ENCODE data around the gene PARVA. TPM values are rescaled to one million over a fixed set of nuclear protein-coding genes. Genes with fewer than 3 reads are reported as not detected.

The PARVA gene
- total and polyA plus RNA-seq, 9 of the 15 experiments (the other 6 are each of a cell fraction or from before 2014, with no cell fraction given): 0.11 TPM; not detected in 8

GRCh38 chr11:12404436-12404835 lies 27.1 kb downstream of the PARVA start:
- FAIRE-seq (no peak), ATAC-seq (no peak), DNase-seq (ENCODE audit: extremely low read depth in 1 of 4, low spot score in 3 of 4) (no peak)
- no peaks in the 10 kb centered on the region for H3K9me3 ChIP-seq (replicated peaks; ENCODE audit: control insufficient read depth, insufficient read depth, low read depth, low read length)
- intact Hi-C loops (cut with micrococcal nuclease): loop anchor here (10.0 kb wide), 1 partner anchor 50 kb away; no protein-coding TSS in a partner anchor
- H3K36me3 ChIP-seq (ENCODE audit: control insufficient read depth, insufficient read depth, low read length): no peaks in the 10 kb centered on the region
- no peak overlapping the region for H3K4me3 ChIP-seq
- H3K4me1 ChIP-seq (replicated peaks in 1 of 2; ENCODE audit: control insufficient read depth in 2 of 2, insufficient read depth in 2 of 2, low read length in 2 of 2): no peaks in the 10 kb centered on the region
- no peak overlapping the region for H2AFZ ChIP-seq (ENCODE audit: low read depth, low read length)
- H3K79me2 ChIP-seq (ENCODE audit: control insufficient read depth, insufficient read depth, low read length): no peaks in the 10 kb centered on the region
- TF ChIP-seq PTRF (tag; IDR thresholded peaks at IDR 0.05) (no peak), LARP7 (IDR thresholded peaks at IDR 0.05) (no peak), CCAR2 (IDR thresholded peaks at IDR 0.05; ENCODE audit: low read depth, low read length) (no peak), CBFA2T3 (IDR thresholded peaks at IDR 0.05) (no peak)
- in situ Hi-C loops (cut with MboI): no loop called here
- 0% methylated on average over 3 of the region's 3 CpGs for WGBS (ENCODE audit: insufficient coverage, low coverage, missing lambda C conversion rate)
- H4K20me1 ChIP-seq (replicated peaks; ENCODE audit: control insufficient read depth, insufficient read depth, low read length): no peaks in the 10 kb centered on the region; the same call in 1 of the 2 replicates
- H3K4me2 ChIP-seq (ENCODE audit: insufficient read depth, low read length): no peak overlapping the region
- ChIA-PET CTCF (ENCODE audit: low intra/inter-chr PET ratio) (interaction anchor here (0.7 kb wide), 1 partner anchor 835 kb away, joined by 3 read pairs; no protein-coding TSS in a partner anchor), POLR2A (interaction anchor here (0.6 kb wide), 1 partner anchor 29 kb away, joined by 3 read pairs; no protein-coding TSS in a partner anchor)
- no peak overlapping the region for H3K9ac ChIP-seq (ENCODE audit: insufficient read depth in 1 of 2, low read depth in 2 of 2, low read length in 2 of 2)
- H3K27ac ChIP-seq (ENCODE audit: extremely low read depth, low read depth, low read length): no peak overlapping the region
- no TSS peak for BruUV-seq (replicated peaks)
- peaks cover 4 to 23% of the 10 kb centered on the region in 2 experiments; a peak in 4 of 5 replicates for H3K27me3 ChIP-seq (ENCODE audit: control insufficient read depth in 2 of 2, insufficient read depth in 2 of 2, low read length in 2 of 2)
- no peaks in the 10 kb centered on the region for H3K9me1 ChIP-seq (ENCODE audit: control insufficient read depth, insufficient read depth, low read length)

GRCh38 chr11:12408156-12408770 lies 30.9 kb downstream of the PARVA start:
- Histone ChIP-seq H3K4me2 (ENCODE audit: insufficient read depth, low read length) (no peak overlapping the region), H3K27me3 (ENCODE audit: control insufficient read depth in 2 of 2, insufficient read depth in 2 of 2, low read length in 2 of 2) (peaks cover 4 to 23% of the 10 kb centered on the region in 2 experiments; a peak in 4 of 5 replicates), H3K27ac (ENCODE audit: extremely low read depth, low read depth, low read length) (no peak overlapping the region), H3K79me2 (ENCODE audit: control insufficient read depth, insufficient read depth, low read length) (no peaks in the 10 kb centered on the region), H3K4me3 (no peak overlapping the region), H4K20me1 (replicated peaks; ENCODE audit: control insufficient read depth, insufficient read depth, low read length) (no peaks in the 10 kb centered on the region; the same call in 1 of the 2 replicates), H3K9me1 (ENCODE audit: control insufficient read depth, insufficient read depth, low read length) (no peaks in the 10 kb centered on the region), H3K36me3 (ENCODE audit: control insufficient read depth, insufficient read depth, low read length) (no peaks in the 10 kb centered on the region), H2AFZ (ENCODE audit: low read depth, low read length) (no peak overlapping the region), H3K9me3 (replicated peaks; ENCODE audit: control insufficient read depth, insufficient read depth, low read depth, low read length) (no peaks in the 10 kb centered on the region), H3K9ac (ENCODE audit: insufficient read depth in 1 of 2, low read depth in 2 of 2, low read length in 2 of 2) (no peak overlapping the region), H3K4me1 (replicated peaks in 1 of 2; ENCODE audit: control insufficient read depth in 2 of 2, insufficient read depth in 2 of 2, low read length in 2 of 2) (0 out of 5 replicates have a peak, but pooled peaks cover 0 to 3% of the 10 kb centered on the region in 2 experiments)
- DNase-seq (ENCODE audit: extremely low read depth in 1 of 4, low spot score in 3 of 4) (no peak), FAIRE-seq (no peak), ATAC-seq (no peak)
- intact Hi-C loops (cut with micrococcal nuclease) (loop anchor here (10.0 kb wide), 1 partner anchor 53 kb away; no protein-coding TSS in a partner anchor), in situ Hi-C loops (cut with MboI) (no loop called here)
- TF ChIP-seq CREB3 (tag; conservative IDR thresholded peaks at IDR 0.05; ENCODE audit: low read depth) (no peak), MECOM (CRISPR knock-in tag; IDR thresholded peaks at IDR 0.05) (no peak), NFYB (IDR thresholded peaks at IDR 0.05; ENCODE audit: extremely low read depth, insufficient read length) (no peak), NCOA6 (IDR thresholded peaks at IDR 0.05) (no peak)
- WGBS (ENCODE audit: insufficient coverage, low coverage, missing lambda C conversion rate): 5% methylated on average over 4 of the region's 4 CpGs
- POLR2A ChIA-PET: no interaction called here
- no TSS peak for BruUV-seq (replicated peaks)
- CTCF ChIA-PET (ENCODE audit: low intra/inter-chr PET ratio): no interaction called here

All from K562 (cell line).